ENCODE measurements around the gene THOC6. TPM values are rescaled to one million over a fixed set of nuclear protein-coding genes. Genes with fewer than 3 reads are reported as not detected.

Gene THOC6
- total and polyA plus RNA-seq, 2 experiments from 2014 or later: 71.4 to 90.6 TPM

- no peak overlapping the region for H3K27ac ChIP-seq (ENCODE audit: low read depth)
- peaks cover 5% of the 10 kb centered on the region for H3K79me2 ChIP-seq (replicated peaks; ENCODE audit: insufficient read depth)
- H3K4me3 ChIP-seq: peak overlapping the region; percentile 94
- TF ChIP-seq EZH2phosphoT487 (IDR thresholded peaks at IDR 0.05; ENCODE audit: unreplicated experiment) (no peak), CTCF (conservative IDR thresholded peaks at IDR 0.05; ENCODE audit: low read depth in 2 of 2) (no peak), POLR2AphosphoS5 (IDR thresholded peaks at IDR 0.05; ENCODE audit: low read depth) (no peak; the same call in 1 of the 2 replicates), ZNF331 (CRISPR knock-in tag; IDR thresholded peaks at IDR 0.05; ENCODE audit: low read depth) (no peak), STAT1 (IDR thresholded peaks at IDR 0.05; ENCODE audit: unreplicated experiment) (no peak), EZH2 (IDR thresholded peaks at IDR 0.05; ENCODE audit: low read depth, unreplicated experiment) (no peak)
- TF ChIP-seq, protein P1, sequence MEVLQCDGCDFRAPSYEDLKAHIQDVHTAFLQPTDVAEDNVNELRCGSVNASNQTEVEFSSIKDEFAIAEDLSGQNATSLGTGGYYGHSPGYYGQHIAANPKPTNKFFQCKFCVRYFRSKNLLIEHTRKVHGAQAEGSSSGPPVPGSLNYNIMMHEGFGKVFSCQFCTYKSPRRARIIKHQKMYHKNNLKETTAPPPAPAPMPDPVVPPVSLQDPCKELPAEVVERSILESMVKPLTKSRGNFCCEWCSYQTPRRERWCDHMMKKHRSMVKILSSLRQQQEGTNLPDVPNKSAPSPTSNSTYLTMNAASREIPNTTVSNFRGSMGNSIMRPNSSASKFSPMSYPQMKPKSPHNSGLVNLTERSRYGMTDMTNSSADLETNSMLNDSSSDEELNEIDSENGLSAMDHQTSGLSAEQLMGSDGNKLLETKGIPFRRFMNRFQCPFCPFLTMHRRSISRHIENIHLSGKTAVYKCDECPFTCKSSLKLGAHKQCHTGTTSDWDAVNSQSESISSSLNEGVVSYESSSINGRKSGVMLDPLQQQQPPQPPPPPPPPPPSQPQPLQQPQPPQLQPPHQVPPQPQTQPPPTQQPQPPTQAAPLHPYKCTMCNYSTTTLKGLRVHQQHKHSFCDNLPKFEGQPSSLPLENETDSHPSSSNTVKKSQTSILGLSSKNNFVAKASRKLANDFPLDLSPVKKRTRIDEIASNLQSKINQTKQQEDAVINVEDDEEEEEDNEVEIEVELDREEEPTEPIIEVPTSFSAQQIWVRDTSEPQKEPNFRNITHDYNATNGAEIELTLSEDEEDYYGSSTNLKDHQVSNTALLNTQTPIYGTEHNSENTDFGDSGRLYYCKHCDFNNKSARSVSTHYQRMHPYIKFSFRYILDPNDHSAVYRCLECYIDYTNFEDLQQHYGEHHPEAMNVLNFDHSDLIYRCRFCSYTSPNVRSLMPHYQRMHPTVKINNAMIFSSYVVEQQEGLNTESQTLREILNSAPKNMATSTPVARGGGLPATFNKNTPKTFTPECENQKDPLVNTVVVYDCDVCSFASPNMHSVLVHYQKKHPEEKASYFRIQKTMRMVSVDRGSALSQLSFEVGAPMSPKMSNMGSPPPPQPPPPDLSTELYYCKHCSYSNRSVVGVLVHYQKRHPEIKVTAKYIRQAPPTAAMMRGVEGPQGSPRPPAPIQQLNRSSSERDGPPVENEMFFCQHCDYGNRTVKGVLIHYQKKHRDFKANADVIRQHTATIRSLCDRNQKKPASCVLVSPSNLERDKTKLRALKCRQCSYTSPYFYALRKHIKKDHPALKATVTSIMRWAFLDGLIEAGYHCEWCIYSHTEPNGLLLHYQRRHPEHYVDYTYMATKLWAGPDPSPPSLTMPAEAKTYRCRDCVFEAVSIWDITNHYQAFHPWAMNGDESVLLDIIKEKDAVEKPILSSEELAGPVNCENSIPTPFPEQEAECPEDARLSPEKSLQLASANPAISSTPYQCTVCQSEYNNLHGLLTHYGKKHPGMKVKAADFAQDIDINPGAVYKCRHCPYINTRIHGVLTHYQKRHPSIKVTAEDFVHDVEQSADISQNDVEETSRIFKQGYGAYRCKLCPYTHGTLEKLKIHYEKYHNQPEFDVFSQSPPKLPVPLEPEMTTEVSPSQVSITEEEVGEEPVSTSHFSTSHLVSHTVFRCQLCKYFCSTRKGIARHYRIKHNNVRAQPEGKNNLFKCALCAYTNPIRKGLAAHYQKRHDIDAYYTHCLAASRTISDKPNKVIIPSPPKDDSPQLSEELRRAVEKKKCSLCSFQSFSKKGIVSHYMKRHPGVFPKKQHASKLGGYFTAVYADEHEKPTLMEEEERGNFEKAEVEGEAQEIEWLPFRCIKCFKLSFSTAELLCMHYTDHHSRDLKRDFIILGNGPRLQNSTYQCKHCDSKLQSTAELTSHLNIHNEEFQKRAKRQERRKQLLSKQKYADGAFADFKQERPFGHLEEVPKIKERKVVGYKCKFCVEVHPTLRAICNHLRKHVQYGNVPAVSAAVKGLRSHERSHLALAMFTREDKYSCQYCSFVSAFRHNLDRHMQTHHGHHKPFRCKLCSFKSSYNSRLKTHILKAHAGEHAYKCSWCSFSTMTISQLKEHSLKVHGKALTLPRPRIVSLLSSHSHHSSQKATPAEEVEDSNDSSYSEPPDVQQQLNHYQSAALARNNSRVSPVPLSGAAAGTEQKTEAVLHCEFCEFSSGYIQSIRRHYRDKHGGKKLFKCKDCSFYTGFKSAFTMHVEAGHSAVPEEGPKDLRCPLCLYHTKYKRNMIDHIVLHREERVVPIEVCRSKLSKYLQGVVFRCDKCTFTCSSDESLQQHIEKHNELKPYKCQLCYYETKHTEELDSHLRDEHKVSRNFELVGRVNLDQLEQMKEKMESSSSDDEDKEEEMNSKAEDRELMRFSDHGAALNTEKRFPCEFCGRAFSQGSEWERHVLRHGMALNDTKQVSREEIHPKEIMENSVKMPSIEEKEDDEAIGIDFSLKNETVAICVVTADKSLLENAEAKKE (CRISPR knock-in tag; IDR thresholded peaks at IDR 0.05): no peak
- TF ChIP-seq, protein P2, sequence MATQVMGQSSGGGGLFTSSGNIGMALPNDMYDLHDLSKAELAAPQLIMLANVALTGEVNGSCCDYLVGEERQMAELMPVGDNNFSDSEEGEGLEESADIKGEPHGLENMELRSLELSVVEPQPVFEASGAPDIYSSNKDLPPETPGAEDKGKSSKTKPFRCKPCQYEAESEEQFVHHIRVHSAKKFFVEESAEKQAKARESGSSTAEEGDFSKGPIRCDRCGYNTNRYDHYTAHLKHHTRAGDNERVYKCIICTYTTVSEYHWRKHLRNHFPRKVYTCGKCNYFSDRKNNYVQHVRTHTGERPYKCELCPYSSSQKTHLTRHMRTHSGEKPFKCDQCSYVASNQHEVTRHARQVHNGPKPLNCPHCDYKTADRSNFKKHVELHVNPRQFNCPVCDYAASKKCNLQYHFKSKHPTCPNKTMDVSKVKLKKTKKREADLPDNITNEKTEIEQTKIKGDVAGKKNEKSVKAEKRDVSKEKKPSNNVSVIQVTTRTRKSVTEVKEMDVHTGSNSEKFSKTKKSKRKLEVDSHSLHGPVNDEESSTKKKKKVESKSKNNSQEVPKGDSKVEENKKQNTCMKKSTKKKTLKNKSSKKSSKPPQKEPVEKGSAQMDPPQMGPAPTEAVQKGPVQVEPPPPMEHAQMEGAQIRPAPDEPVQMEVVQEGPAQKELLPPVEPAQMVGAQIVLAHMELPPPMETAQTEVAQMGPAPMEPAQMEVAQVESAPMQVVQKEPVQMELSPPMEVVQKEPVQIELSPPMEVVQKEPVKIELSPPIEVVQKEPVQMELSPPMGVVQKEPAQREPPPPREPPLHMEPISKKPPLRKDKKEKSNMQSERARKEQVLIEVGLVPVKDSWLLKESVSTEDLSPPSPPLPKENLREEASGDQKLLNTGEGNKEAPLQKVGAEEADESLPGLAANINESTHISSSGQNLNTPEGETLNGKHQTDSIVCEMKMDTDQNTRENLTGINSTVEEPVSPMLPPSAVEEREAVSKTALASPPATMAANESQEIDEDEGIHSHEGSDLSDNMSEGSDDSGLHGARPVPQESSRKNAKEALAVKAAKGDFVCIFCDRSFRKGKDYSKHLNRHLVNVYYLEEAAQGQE (IDR thresholded peaks at IDR 0.05; ENCODE audit: unreplicated experiment): no peak
- H3K36me3 ChIP-seq (ENCODE audit: insufficient read depth): no peaks in the 10 kb centered on the region
- peaks cover 17% of the 10 kb centered on the region; the same call in 1 of the 2 replicates for H3K4me1 ChIP-seq (ENCODE audit: insufficient read depth)
- H3K4me2 ChIP-seq: peak overlapping the region; percentile 96
- peaks cover 10% of the 10 kb centered on the region for H4K20me1 ChIP-seq (replicated peaks; ENCODE audit: insufficient read depth)
- Mint-ChIP-seq H3K4me1 (peaks cover 19% of the 10 kb centered on the region), H3K36me3 (ENCODE audit: low read depth) (peaks cover 38% of the 10 kb centered on the region), H3K27me3 (ENCODE audit: insufficient read depth, low read depth, poor library complexity) (peaks cover 29% of the 10 kb centered on the region), H3K9me3 (peaks cover 7% of the 10 kb centered on the region; the same call in 2 of the 3 replicates), H3K27ac (no peak overlapping the region), H3K4me3 (peak overlapping the region; percentile 82)
- peak; percentile 53 for ATAC-seq
- H3K9me2 ChIP-seq (ENCODE audit: insufficient read depth): no peaks in the 10 kb centered on the region
- DNase-seq (ENCODE audit: low spot score): peak; percentile 80
- peaks cover 17% of the 10 kb centered on the region for H3F3A ChIP-seq (replicated peaks; ENCODE audit: low read depth)
- H2AFZ ChIP-seq: no peak overlapping the region
- peaks cover 39% of the 10 kb centered on the region for H3K27me3 ChIP-seq (ENCODE audit: insufficient read depth)
These were observed 23.0 kb downstream of the THOC6 start for GRCh38 chr16:3046641-3047386.

Data from GM23338 (cell line).